ENCODE measurements around the gene ZDHHC11. TPM values are rescaled to one million over a fixed set of nuclear protein-coding genes. Genes with fewer than 3 reads are reported as not detected.
A peak's percentile ranks its signal among the peaks of the same experiment; 100 is the strongest.
"Not testable (repeated sequence)": the region's sequence is repeated elsewhere in the genome, so short reads cannot be mapped to it uniquely, and the experiment has no call there.

Gene ZDHHC11
- total RNA-seq, 1 experiment from 2014 or later: 26.0 TPM

- POLR2A ChIA-PET (ENCODE audit: unreplicated experiment); H3K4me2 ChIP-seq (ENCODE audit: low read length); intact Hi-C loops (cut with micrococcal nuclease); H3K36me3 ChIP-seq (ENCODE audit: low read depth, low read length); H3F3A ChIP-seq (ENCODE audit: low read length, unreplicated experiment); DNase-seq; H3K4me3 ChIP-seq (ENCODE audit: low read length); H3K27me3 ChIP-seq (ENCODE audit: low read length); H3K9ac ChIP-seq (ENCODE audit: low read length); H3K4me1 ChIP-seq (ENCODE audit: insufficient read depth, low read length); H3K9me3 ChIP-seq (ENCODE audit: low read length); H3K9me2 ChIP-seq (replicated peaks; ENCODE audit: low read length); CTCF ChIA-PET; H4K20me1 ChIP-seq (ENCODE audit: low read length); H3K27ac ChIP-seq (ENCODE audit: low read length); H3K79me2 ChIP-seq (ENCODE audit: low read length); BruUV-seq (replicated peaks); H2AFZ ChIP-seq (ENCODE audit: low read length); ATAC-seq: not testable (repeated sequence)
Observed at GRCh38 chr5:841531-842401, 9.0 kb downstream of the ZDHHC11 start.

- H2AFZ ChIP-seq (ENCODE audit: low read length); H3K4me1 ChIP-seq (ENCODE audit: insufficient read depth, low read length); H3K9me2 ChIP-seq (replicated peaks; ENCODE audit: low read length); H3K27me3 ChIP-seq (ENCODE audit: low read length); POLR2A ChIA-PET (ENCODE audit: unreplicated experiment); H3K4me2 ChIP-seq (ENCODE audit: low read length); DNase-seq; H3F3A ChIP-seq (ENCODE audit: low read length, unreplicated experiment); H3K79me2 ChIP-seq (ENCODE audit: low read length); BruUV-seq (replicated peaks); H3K9ac ChIP-seq (ENCODE audit: low read length); H4K20me1 ChIP-seq (ENCODE audit: low read length); H3K36me3 ChIP-seq (ENCODE audit: low read depth, low read length); H3K4me3 ChIP-seq (ENCODE audit: low read length); H3K9me3 ChIP-seq (ENCODE audit: low read length); H3K27ac ChIP-seq (ENCODE audit: low read length); intact Hi-C loops (cut with micrococcal nuclease); ATAC-seq; CTCF ChIA-PET: not testable (repeated sequence)
Observed at GRCh38 chr5:840974-841435, 9.8 kb downstream of the ZDHHC11 start.

- BruUV-seq (replicated peaks); POLR2A ChIA-PET (ENCODE audit: unreplicated experiment); intact Hi-C loops (cut with micrococcal nuclease): not testable (repeated sequence)
Observed at GRCh38 chr5:840118-840973, 10.4 kb downstream of the ZDHHC11 start.

DNA sequence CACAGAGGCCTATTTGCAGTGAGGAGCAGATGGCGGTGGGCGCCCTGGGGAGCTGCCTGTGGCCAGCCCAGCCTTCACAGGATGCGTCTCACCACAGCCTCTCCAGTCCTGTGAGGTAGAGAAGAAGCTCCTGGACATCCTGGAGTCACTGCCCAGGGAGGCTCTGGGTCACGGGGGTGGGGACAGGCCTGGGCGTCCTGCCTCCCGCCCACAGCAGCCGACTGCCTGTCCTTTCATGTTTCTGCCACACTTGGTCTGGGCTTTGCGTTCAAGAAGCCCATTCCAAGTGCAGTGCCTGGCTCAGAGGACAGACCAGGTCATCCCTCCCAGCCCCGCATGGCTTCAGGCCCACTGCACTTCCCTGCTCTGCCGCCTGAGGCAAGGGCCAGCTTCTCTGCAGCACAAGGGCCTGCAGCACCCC lies 12.3 kb downstream of the ZDHHC11 start:
- H2AFZ ChIP-seq (ENCODE audit: low read length); H3K9me3 ChIP-seq (ENCODE audit: low read length); H3K27me3 ChIP-seq (ENCODE audit: low read length); H3K4me2 ChIP-seq (ENCODE audit: low read length); H3K79me2 ChIP-seq (ENCODE audit: low read length); DNase-seq; H3F3A ChIP-seq (ENCODE audit: low read length, unreplicated experiment); BruUV-seq (replicated peaks); H4K20me1 ChIP-seq (ENCODE audit: low read length); POLR2A ChIA-PET (ENCODE audit: unreplicated experiment); CTCF ChIA-PET; H3K9ac ChIP-seq (ENCODE audit: low read length); H3K27ac ChIP-seq (ENCODE audit: low read length); H3K4me1 ChIP-seq (ENCODE audit: insufficient read depth, low read length); H3K36me3 ChIP-seq (ENCODE audit: low read depth, low read length); H3K4me3 ChIP-seq (ENCODE audit: low read length); H3K9me2 ChIP-seq (replicated peaks; ENCODE audit: low read length); intact Hi-C loops (cut with micrococcal nuclease): not testable (repeated sequence)
- peak; percentile 42; the same call in 1 of the 2 replicates for ATAC-seq

More at GRCh38 chr5:840118-840973, 10.4 kb downstream of the ZDHHC11 start:
- H3F3A ChIP-seq (ENCODE audit: low read length, unreplicated experiment); H3K79me2 ChIP-seq (ENCODE audit: low read length); H3K27ac ChIP-seq (ENCODE audit: low read length); H3K4me1 ChIP-seq (ENCODE audit: insufficient read depth, low read length); H3K9me2 ChIP-seq (replicated peaks; ENCODE audit: low read length); H3K9ac ChIP-seq (ENCODE audit: low read length); H3K27me3 ChIP-seq (ENCODE audit: low read length); H4K20me1 ChIP-seq (ENCODE audit: low read length); H3K4me3 ChIP-seq (ENCODE audit: low read length); DNase-seq; H3K4me2 ChIP-seq (ENCODE audit: low read length); H3K36me3 ChIP-seq (ENCODE audit: low read depth, low read length); CTCF ChIA-PET; ATAC-seq; H3K9me3 ChIP-seq (ENCODE audit: low read length); H2AFZ ChIP-seq (ENCODE audit: low read length): not testable (repeated sequence)

- H3K9ac ChIP-seq (ENCODE audit: low read length); H3K36me3 ChIP-seq (ENCODE audit: low read depth, low read length); H3K27me3 ChIP-seq (ENCODE audit: low read length); H4K20me1 ChIP-seq (ENCODE audit: low read length); intact Hi-C loops (cut with micrococcal nuclease); H2AFZ ChIP-seq (ENCODE audit: low read length); ATAC-seq; BruUV-seq (replicated peaks); H3F3A ChIP-seq (ENCODE audit: low read length, unreplicated experiment); H3K79me2 ChIP-seq (ENCODE audit: low read length); H3K9me3 ChIP-seq (ENCODE audit: low read length); H3K27ac ChIP-seq (ENCODE audit: low read length); CTCF ChIA-PET; H3K9me2 ChIP-seq (replicated peaks; ENCODE audit: low read length); H3K4me3 ChIP-seq (ENCODE audit: low read length); DNase-seq; POLR2A ChIA-PET (ENCODE audit: unreplicated experiment); H3K4me1 ChIP-seq (ENCODE audit: insufficient read depth, low read length); H3K4me2 ChIP-seq (ENCODE audit: low read length): not testable (repeated sequence)
Observed at GRCh38 chr5:837621-838121, 13.1 kb downstream of the ZDHHC11 start.

GRCh38 chr5:835933-836612 lies 14.7 kb downstream of the ZDHHC11 start:
- H3K27ac ChIP-seq (ENCODE audit: low read length); intact Hi-C loops (cut with micrococcal nuclease); H3F3A ChIP-seq (ENCODE audit: low read length, unreplicated experiment); H3K9me2 ChIP-seq (replicated peaks; ENCODE audit: low read length); H3K27me3 ChIP-seq (ENCODE audit: low read length); H2AFZ ChIP-seq (ENCODE audit: low read length); DNase-seq; BruUV-seq (replicated peaks); H3K4me3 ChIP-seq (ENCODE audit: low read length); ATAC-seq; H3K36me3 ChIP-seq (ENCODE audit: low read depth, low read length); H3K79me2 ChIP-seq (ENCODE audit: low read length); H4K20me1 ChIP-seq (ENCODE audit: low read length); H3K9me3 ChIP-seq (ENCODE audit: low read length); H3K4me2 ChIP-seq (ENCODE audit: low read length); H3K4me1 ChIP-seq (ENCODE audit: insufficient read depth, low read length); CTCF ChIA-PET; POLR2A ChIA-PET (ENCODE audit: unreplicated experiment); H3K9ac ChIP-seq (ENCODE audit: low read length): not testable (repeated sequence)
